HG03354 (cell line): ENCODE measurements around the gene RPL15.

ENCODE experiments used
- ATAC-seq: cut with Tn5 transposase; IDR thresholded peaks from one replicate; pipeline ENCODE4 v1.9.1; 2021; ENCODE audit warnings: mild to moderate bottlenecking; ENCODE audit not compliant: unreplicated experiment, poor library complexity, severe bottlenecking

The RPL15 gene

DNA sequence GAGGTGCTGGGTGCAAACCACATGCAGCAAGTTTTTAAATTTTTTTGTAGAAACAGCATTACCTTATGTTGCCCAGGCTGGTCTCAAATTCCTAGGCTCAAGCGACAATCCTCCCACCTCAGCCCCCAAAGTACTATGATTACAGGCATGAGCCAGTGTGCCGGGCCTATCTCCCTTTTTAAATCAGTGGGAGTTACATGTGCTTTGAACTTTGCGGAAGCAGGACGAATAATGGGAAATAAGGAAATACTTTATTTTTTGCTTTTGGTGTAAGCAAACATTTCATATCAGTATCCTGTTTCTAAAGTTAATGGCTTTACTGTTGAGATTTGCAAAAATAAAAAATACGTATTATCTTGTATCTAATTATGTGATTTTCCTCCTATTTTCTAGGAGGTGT, 37.2 kb downstream of the RPL15 start:
- ATAC-seq: no peak

DNA sequence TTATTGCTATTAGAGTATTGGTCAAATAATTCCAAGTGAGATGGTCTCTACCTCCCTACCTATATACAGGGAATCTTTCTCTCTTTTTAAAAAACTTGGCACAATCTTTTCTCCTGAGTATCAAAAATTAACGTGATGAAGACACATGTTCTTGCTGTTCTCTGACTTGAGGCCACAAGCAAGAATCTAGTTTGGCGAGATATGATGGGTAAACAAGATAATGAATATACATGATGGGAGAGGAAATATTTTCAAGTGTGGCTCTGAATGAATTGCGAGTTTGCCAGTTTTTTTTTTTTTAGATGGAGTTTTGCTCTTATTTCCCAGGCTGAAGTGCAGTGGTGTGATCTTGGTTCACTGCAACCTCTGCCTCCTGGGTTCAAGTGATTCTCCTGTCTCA, 39.8 kb downstream of the RPL15 start:
- ATAC-seq: no peak

DNA sequence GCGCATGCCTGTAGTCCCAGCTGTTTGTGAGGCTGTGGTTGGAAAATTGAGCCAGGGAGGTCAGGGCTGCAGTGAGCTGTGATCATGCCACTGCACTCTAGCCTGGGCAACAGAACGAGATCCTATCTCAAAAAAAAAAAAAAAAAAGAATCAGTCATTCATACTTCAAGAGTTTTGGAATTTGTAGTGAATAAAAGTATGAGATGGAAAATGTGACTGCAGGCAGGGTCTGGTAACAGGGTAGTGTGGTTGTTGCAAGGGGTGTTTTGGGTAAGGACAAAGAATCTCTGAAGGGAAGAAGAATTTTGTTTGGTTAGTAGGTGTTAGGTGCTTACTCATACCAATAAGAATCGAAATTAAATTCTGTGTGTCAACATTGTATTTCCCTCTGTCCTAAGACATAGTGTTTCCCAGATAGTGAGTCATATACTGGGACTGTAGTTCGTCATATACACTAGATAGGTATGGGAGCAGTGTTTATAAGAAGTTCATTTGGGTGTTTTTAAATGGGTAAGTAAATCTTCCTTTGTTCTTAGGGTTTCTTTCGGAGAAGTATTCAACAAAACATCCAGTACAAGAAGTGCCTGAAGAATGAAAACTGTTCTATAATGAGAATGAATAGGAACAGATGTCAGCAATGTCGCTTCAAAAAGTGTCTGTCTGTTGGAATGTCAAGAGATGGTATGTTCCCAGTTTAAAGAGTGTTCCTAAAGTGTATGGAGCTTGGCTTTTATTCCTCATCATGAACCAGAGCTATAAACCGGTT, 42.4 kb downstream of the RPL15 start:
- no peak for ATAC-seq

DNA sequence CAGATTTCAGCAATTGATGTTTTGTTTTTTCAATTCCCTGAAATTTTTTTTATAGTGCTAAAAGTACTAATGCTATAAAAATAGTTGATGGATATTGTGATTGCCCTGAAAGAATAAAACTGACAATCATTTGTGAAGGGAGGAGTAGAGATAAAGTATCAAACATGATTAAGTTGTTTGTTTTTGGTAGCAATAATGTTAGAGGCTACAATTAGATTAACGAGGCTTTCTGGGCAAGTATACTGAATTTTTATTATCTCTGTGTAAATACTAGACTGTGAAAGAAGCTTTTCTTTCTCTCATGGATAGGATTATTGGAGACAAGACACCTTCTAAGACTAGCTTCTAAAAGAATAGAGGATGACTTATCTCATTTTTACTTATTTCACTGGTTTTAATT, 43.7 kb downstream of the RPL15 start:
- ATAC-seq: no peak

DNA sequence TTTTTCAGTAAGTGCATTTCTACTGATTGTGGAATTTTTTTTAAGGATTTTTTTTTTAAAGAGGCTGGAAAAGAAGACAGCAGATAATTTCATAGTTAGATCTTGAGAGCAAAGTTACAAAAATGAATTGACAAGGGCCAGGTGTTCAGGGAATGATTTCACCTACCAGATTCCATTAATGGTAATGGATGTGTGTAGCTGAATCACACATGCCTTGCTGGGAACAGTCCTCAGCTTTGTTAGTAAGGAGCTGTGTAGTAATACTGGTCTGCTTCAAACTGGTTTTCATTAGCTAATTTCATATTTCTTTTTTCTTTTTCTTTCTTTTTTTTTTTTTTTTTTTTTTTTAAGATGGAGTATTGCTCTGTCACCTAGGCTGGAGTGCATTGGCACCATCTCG, 44.1 kb downstream of the RPL15 start:
- no peak for ATAC-seq

- ATAC-seq: no peak
Measured at GRCh38 chr3:23961913-23962312, 45.0 kb downstream of the RPL15 start.

DNA sequence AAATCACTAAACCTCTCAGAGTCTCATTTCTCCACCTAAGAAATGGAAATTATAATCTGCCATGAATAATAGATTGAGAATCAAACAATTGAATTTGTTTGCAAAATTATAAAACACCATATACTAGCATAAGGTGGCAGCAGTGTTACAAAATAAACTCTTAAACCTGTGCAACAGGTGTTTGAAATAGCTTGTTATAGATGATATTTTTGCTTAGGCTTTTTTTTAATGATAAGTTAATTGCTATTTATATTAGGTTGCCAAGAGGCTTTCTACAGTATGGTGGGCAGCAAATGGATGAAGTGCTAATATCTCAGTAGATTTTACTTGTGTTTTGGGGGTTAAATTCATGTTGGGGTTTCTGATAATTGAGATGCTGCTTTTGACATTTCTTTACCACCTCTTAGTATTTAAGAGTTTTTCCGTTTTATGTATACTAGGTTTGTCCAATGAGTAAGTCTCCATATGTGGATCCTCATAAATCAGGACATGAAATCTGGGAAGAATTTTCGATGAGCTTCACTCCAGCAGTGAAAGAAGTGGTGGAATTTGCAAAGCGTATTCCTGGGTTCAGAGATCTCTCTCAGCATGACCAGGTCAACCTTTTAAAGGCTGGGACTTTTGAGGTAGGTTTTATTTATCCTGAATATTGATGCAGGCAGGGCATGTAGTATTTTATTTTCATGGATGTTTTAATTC, 47.8 kb downstream of the RPL15 start:
- no peak for ATAC-seq

DNA sequence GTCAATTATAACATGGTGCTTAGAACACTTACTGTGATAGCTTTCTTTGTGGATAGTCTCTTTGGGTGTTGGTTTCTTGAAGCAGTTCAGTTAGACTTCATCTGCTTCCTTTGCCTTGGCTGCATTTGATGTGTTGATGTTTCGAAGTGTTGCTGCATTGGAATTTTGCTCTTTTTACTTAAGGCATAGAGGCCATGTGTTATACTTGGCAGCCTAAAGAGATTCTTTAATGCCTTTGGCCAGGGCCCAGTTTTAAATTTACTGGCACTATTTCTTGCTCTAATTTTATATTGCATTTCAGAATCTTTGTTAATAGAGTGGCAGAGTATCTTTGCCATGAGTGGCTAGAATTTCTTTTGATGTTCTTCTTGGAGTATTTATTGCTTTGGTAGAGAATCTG, 49.4 kb downstream of the RPL15 start:
- ATAC-seq: no peak

- ATAC-seq: no peak
Measured at GRCh38 chr3:23968463-23969184, 51.7 kb downstream of the RPL15 start.

GRCh38 chr3:23969393-23969792, 52.5 kb downstream of the RPL15 start:
- ATAC-seq: no peak
